ENCODE measurements around the gene CDC73. TPM values are rescaled to one million over a fixed set of nuclear protein-coding genes. Genes with fewer than 3 reads are reported as not detected.

CDC73 gene
- total RNA-seq, 2 donors from 2014 or later, result 27.8 to 30.1 TPM

DNA sequence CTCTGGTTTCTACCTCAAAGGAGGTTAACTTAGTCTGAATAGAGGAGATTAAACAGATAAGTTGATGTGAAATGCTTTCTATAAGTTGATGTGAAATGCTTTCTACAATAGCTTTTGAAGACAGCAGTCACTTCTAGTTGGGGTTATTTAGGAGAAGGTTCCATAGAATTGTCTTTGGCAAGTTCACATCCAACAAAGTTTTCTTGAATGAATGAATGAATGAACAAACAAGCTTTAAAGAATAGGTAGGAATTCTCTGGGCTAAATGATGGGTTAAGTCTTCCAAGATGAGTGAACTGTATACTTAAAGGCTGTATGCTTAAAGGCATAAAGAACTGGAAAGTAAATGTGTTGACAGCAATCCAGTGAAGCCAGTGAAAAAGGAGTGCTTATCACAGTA, 1.9 kb downstream of the CDC73 start:
- no peak for DNase-seq (ENCODE audit: low spot score)
- Histone ChIP-seq H3K27me3 (no peaks in the 10 kb centered on the region), H3K27ac (no peak overlapping the region), H3K36me3 (peaks cover 12% of the 10 kb centered on the region), H3K9me3 (no peaks in the 10 kb centered on the region), H3K4me3 (no peak overlapping the region), H3K4me1 (peaks cover 0 to 25% of the 10 kb centered on the region in 2 donors)
- TF ChIP-seq, protein P1, sequence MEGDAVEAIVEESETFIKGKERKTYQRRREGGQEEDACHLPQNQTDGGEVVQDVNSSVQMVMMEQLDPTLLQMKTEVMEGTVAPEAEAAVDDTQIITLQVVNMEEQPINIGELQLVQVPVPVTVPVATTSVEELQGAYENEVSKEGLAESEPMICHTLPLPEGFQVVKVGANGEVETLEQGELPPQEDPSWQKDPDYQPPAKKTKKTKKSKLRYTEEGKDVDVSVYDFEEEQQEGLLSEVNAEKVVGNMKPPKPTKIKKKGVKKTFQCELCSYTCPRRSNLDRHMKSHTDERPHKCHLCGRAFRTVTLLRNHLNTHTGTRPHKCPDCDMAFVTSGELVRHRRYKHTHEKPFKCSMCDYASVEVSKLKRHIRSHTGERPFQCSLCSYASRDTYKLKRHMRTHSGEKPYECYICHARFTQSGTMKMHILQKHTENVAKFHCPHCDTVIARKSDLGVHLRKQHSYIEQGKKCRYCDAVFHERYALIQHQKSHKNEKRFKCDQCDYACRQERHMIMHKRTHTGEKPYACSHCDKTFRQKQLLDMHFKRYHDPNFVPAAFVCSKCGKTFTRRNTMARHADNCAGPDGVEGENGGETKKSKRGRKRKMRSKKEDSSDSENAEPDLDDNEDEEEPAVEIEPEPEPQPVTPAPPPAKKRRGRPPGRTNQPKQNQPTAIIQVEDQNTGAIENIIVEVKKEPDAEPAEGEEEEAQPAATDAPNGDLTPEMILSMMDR (IDR thresholded peaks at IDR 0.05), result no peak

DNA sequence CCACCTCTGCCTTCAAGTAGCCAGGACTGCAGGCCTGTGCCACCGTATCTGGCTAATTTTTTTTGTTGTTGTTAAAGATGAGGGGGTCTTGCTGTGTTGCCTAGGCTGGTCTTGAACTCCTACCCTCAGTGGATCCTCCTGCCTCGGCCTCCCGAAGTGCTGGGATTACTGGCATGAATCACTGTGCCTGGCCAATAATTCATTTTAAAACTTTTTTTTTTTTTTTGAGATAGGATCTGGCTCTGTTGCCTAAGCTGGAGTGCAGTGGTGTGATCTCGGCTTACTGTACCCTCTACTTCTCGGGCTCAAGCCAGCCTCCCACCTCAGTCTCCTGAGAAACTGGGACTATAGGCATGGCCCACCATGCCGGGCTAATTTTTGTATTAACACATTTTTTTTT, 3.5 kb downstream of the CDC73 start:
- H3K27me3 ChIP-seq, result no peaks in the 10 kb centered on the region
- H3K4me3 ChIP-seq, result no peak overlapping the region
- DNase-seq (ENCODE audit: low spot score), result no peak
- TF ChIP-seq, protein P1 (IDR thresholded peaks at IDR 0.05), result no peak
- H3K4me1 ChIP-seq, result peaks cover 0 to 25% of the 10 kb centered on the region in 2 donors
- H3K27ac ChIP-seq, result no peak overlapping the region
- no peaks in the 10 kb centered on the region for H3K9me3 ChIP-seq
- H3K36me3 ChIP-seq, result peaks cover 19% of the 10 kb centered on the region

DNA sequence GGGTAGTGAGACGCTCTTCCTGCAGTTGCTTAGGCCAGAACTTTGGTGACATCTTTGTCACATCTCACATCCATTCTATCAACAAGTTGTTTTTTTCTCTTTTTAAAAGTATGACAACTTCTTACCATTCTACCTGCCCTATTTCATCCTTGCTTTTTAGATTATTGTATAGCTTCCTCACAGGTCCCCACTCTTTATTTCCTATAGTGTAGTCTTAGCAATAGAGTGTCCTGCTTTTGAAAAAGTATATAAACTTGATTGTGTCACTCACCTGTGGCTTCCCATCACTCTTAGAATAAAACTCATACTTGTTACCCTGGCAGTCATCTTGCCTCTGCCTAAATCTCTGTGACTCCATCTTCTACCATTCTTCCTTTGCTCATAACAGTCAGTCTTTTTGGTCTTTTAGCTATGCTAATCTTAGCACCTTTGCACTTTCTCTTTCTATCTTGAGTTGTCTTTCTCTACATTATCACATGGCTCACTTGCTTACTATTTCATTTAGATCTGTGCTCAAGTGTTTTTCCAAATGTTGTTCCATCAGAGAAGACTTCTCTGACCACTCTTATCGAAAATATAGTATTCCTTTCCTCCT, 9.5 kb downstream of the CDC73 start:
- Histone ChIP-seq H3K27me3 (no peaks in the 10 kb centered on the region), H3K4me3 (no peak overlapping the region), H3K4me1 (no peaks in the 10 kb centered on the region), H3K27ac (no peak overlapping the region), H3K36me3 (peaks cover 45% of the 10 kb centered on the region), H3K9me3 (no peaks in the 10 kb centered on the region)
- TF ChIP-seq, protein P1 (IDR thresholded peaks at IDR 0.05), result no peak
- no peak for DNase-seq (ENCODE audit: low spot score)

DNA sequence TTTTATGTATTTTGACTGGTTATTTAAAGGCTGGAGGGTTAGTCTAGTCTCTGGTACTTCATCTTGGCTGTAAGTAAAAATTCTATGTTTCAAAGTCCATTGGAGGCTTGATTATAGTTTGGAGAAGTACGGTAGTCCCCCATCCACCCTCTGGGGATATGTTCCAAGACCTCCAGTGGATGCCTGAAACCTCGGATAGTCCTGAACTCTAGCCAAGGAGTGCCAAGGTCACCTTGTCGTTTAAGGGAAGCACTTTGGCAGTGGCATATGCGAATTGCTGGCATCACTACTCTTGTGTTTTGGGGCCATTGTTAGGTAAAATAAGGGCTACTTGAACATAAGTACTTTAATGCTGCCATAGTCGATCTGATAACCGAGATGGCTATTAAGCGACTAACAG, 18.4 kb downstream of the CDC73 start:
- H3K36me3 ChIP-seq, result peaks cover 58% of the 10 kb centered on the region
- no peak overlapping the region for H3K27ac ChIP-seq
- H3K4me1 ChIP-seq, result peaks cover 0 to 5% of the 10 kb centered on the region in 2 donors
- no peak overlapping the region for H3K4me3 ChIP-seq
- H3K9me3 ChIP-seq, result no peaks in the 10 kb centered on the region
- TF ChIP-seq, protein P1 (IDR thresholded peaks at IDR 0.05), result no peak
- no peak for DNase-seq (ENCODE audit: low spot score)
- no peaks in the 10 kb centered on the region for H3K27me3 ChIP-seq

DNA sequence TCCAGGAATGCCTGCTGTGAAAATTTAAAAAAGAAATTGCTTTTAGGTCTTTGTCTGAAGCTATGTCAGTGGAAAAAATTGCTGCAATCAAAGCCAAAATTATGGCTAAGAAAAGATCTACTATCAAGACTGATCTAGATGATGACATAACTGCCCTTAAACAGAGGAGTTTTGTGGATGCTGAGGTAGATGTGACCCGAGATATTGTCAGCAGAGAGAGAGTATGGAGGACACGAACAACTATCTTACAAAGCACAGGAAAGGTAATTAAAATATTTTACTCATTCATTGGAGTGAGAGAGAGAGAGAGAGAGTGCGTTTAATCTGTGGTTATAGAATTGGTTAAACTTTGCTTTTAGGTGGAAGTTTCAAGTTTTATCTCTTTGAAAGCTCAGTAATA, 20.0 kb downstream of the CDC73 start:
- no peak for DNase-seq (ENCODE audit: low spot score)
- H3K36me3 ChIP-seq, result peaks cover 48% of the 10 kb centered on the region
- H3K27me3 ChIP-seq, result no peaks in the 10 kb centered on the region
- no peaks in the 10 kb centered on the region for H3K9me3 ChIP-seq
- no peak overlapping the region for H3K27ac ChIP-seq
- H3K4me1 ChIP-seq, result peaks cover 0 to 5% of the 10 kb centered on the region in 2 donors
- no peak overlapping the region for H3K4me3 ChIP-seq
- TF ChIP-seq, protein P1 (IDR thresholded peaks at IDR 0.05), result no peak

DNA sequence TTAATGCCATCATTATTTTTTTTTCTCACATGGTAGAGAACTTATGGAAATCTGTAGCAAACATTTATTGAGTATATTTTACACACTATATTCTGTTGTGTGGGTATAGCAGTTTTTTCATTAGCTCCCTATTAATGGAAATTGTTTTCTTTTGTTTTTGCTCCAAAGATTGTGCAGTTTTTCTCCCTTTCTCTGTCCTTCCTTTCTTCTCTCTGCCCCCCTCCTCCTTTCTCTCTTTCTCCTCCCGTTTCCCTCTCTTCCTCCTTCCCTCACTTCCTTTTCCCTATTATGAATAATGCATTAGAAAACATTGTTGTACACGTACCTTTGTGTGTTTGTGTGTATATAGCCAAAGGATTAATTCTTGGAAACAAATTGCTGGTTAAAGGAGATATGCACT, 20.6 kb downstream of the CDC73 start:
- no peaks in the 10 kb centered on the region for H3K9me3 ChIP-seq
- no peak overlapping the region for H3K27ac ChIP-seq
- no peak for DNase-seq (ENCODE audit: low spot score)
- TF ChIP-seq, protein P1 (IDR thresholded peaks at IDR 0.05), result no peak
- H3K4me3 ChIP-seq, result no peak overlapping the region
- H3K4me1 ChIP-seq, result peaks cover 0 to 5% of the 10 kb centered on the region in 2 donors
- peaks cover 46% of the 10 kb centered on the region for H3K36me3 ChIP-seq
- no peaks in the 10 kb centered on the region for H3K27me3 ChIP-seq
